Neural progenitor cell (in vitro differentiated cells): Measurements from ENCODE around the gene DNMT3A.

Source experiments
- EZH2 ChIP-seq: fragments of 200-600 bp; sonication (generic); IDR thresholded peaks from 2 replicates; pipeline ENCODE4 v1.6.1; 2017; ENCODE audit warnings: antibody characterized with exemption, mild to moderate bottlenecking, moderate library complexity
- EZH2phosphoT487 ChIP-seq: fragments of 200-600 bp; sonication (generic); IDR thresholded peaks from 2 replicates; pipeline ENCODE4 v1.6.1; 2017; ENCODE audit warnings: antibody characterized with exemption
- TF ChIP-seq, protein P1 (sequence below): fragments of 200-600 bp; sonication (generic); IDR thresholded peaks from 2 replicates; pipeline ENCODE4 v1.5.1; 2017; ENCODE audit warnings: antibody characterized with exemption, mild to moderate bottlenecking

DNA sequence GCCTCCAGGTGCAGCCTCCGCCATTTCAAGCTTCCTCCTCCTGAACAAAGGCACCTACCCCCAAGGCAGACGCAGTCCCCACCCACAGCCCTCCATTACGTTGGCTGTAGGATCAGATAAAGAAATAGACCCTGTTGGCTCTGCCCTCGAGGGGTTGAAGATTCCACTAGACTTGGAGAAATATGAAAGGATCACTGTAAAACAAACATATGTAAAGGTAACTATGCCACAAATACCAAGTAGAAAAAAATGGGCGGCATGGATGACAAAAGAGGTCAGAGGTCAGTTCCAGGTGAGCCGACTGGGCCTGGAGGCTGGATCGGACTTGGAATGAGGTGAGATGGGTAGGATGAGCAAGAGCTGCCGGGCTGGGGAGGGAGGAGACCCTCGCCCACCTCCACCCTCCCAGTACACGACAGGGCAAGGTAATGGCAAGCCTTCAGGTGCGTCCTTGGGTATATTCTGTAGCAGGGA, 88.5 kb downstream of the DNMT3A start:
- TF ChIP-seq, protein P1, sequence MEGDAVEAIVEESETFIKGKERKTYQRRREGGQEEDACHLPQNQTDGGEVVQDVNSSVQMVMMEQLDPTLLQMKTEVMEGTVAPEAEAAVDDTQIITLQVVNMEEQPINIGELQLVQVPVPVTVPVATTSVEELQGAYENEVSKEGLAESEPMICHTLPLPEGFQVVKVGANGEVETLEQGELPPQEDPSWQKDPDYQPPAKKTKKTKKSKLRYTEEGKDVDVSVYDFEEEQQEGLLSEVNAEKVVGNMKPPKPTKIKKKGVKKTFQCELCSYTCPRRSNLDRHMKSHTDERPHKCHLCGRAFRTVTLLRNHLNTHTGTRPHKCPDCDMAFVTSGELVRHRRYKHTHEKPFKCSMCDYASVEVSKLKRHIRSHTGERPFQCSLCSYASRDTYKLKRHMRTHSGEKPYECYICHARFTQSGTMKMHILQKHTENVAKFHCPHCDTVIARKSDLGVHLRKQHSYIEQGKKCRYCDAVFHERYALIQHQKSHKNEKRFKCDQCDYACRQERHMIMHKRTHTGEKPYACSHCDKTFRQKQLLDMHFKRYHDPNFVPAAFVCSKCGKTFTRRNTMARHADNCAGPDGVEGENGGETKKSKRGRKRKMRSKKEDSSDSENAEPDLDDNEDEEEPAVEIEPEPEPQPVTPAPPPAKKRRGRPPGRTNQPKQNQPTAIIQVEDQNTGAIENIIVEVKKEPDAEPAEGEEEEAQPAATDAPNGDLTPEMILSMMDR: no peak
- TF ChIP-seq EZH2 (no peak), EZH2phosphoT487 (no peak)
